WTC11 (cell line): ENCODE measurements around the gene MOGAT1. TPM values are rescaled to one million over a fixed set of nuclear protein-coding genes. Genes with fewer than 3 reads are reported as not detected.

Experiments used
- ATAC-seq: fragments of 200-7000 bp; cut with Tn5 transposase; 2 replicates; pipeline ENCODE4 v1.10.0; 2021; ENCODE audit warnings: mild to moderate bottlenecking, moderate library complexity
- CTCF ChIA-PET: fragments of 300-600 bp; sonication (Branson Sonifier 250); formaldehyde crosslinking; loops from one replicate; lab custom pipeline; 2021; ENCODE audit warnings: antibody characterized with exemption; lab: Charles Lee
- POLR2A ChIA-PET: fragments of 350-600 bp; sonication (Branson Sonifier 250); formaldehyde crosslinking; loops from one replicate; lab custom pipeline; 2021; ENCODE audit warnings: antibody characterized with exemption; lab: Charles Lee
- DNase-seq: peaks from one replicate; pipeline ENCODE4 v3.0.0; 2021; ENCODE audit warnings: low spot score
- H3K27ac Mint-ChIP-seq: 2 replicates; pipeline ENCODE4 v1.8.0; 2021; ENCODE audit warnings: mixed read lengths
- H3K27me3 Mint-ChIP-seq: 2 replicates; pipeline ENCODE4 v1.8.0; 2021; ENCODE audit warnings: low read depth, mild to moderate bottlenecking, moderate library complexity, mixed read lengths
- H3K36me3 Mint-ChIP-seq: 2 replicates; pipeline ENCODE4 v1.8.0; 2021; ENCODE audit warnings: mixed read lengths
- H3K4me1 Mint-ChIP-seq: 2 replicates; pipeline ENCODE4 v1.8.0; 2022; ENCODE audit warnings: mixed read lengths
- H3K4me3 Mint-ChIP-seq: 2 replicates; pipeline ENCODE4 v1.8.0; 2021; ENCODE audit warnings: mild to moderate bottlenecking, moderate library complexity, mixed read lengths
- H3K9me3 Mint-ChIP-seq: 2 replicates; pipeline ENCODE4 v1.8.0; 2021; ENCODE audit warnings: mixed read lengths
- ATF6 ChIP-seq: sonication (generic); formaldehyde crosslinking; IDR thresholded peaks from 2 replicates; pipeline ENCODE4 v1.8.1; 2023; ENCODE audit warnings: mild to moderate bottlenecking, missing genetic modification reagents
- CDX4 ChIP-seq: fragments of 250-450 bp; sonication (Bioruptor Pico); IDR thresholded peaks from 2 replicates; pipeline ENCODE4 v1.9.0; 2021; ENCODE audit warnings: moderate library complexity, mild to moderate bottlenecking, inconsistent platforms, borderline replicate concordance
- NFATC4 ChIP-seq: fragments of 250-450 bp; sonication (Bioruptor Pico); IDR thresholded peaks from 2 replicates; pipeline ENCODE4 v1.9.0; 2021; ENCODE audit warnings: mild to moderate bottlenecking
- NFYB ChIP-seq: sonication (generic); formaldehyde crosslinking; conservative IDR thresholded peaks from 2 replicates; pipeline ENCODE4 v1.8.0; 2022; ENCODE audit warnings: low read depth, missing genetic modification reagents
- OVOL2 ChIP-seq: fragments of 250-450 bp; sonication (Bioruptor Pico); IDR thresholded peaks from 2 replicates; pipeline ENCODE4 v1.9.0; 2021; ENCODE audit warnings: mild to moderate bottlenecking, borderline replicate concordance
- SMAD4 ChIP-seq: sonication (generic); formaldehyde crosslinking; IDR thresholded peaks from 2 replicates; pipeline ENCODE4 v1.8.0; 2022; ENCODE audit warnings: mild to moderate bottlenecking, missing genetic modification reagents
- SP1 ChIP-seq: sonication (generic); formaldehyde crosslinking; conservative IDR thresholded peaks from 2 replicates; pipeline ENCODE4 v1.8.1; 2022; ENCODE audit warnings: missing genetic modification reagents
- TP53 ChIP-seq: sonication (generic); formaldehyde crosslinking; IDR thresholded peaks from 2 replicates; pipeline ENCODE4 v1.8.1; 2023; ENCODE audit warnings: mild to moderate bottlenecking, missing genetic modification reagents
- USF2 ChIP-seq: sonication (generic); formaldehyde crosslinking; IDR thresholded peaks from 2 replicates; pipeline ENCODE4 v1.8.1; 2023; ENCODE audit warnings: mild to moderate bottlenecking, missing genetic modification reagents, moderate library complexity
- ZBTB21 ChIP-seq: sonication (generic); formaldehyde crosslinking; IDR thresholded peaks from 2 replicates; pipeline ENCODE4 v1.8.1; 2023; ENCODE audit warnings: mild to moderate bottlenecking, missing genetic modification reagents, borderline replicate concordance
- ZNF281 ChIP-seq: sonication (generic); formaldehyde crosslinking; IDR thresholded peaks from 2 replicates; pipeline ENCODE4 v1.8.0; 2023; ENCODE audit warnings: mild to moderate bottlenecking, missing genetic modification reagents
- ZNF512 ChIP-seq: sonication (generic); formaldehyde crosslinking; IDR thresholded peaks from 2 replicates; pipeline ENCODE4 v1.8.1; 2022; ENCODE audit warnings: missing genetic modification reagents, borderline replicate concordance
- ZNF671 ChIP-seq: fragments of 250-450 bp; sonication (Bioruptor Pico); IDR thresholded peaks from 2 replicates; pipeline ENCODE4 v1.8.0; 2021; ENCODE audit warnings: mild to moderate bottlenecking
- ZSCAN18 ChIP-seq: fragments of 250-450 bp; sonication (Bioruptor Pico); IDR thresholded peaks from 2 replicates; pipeline ENCODE4 v2.1.2; 2022; ENCODE audit warnings: mild to moderate bottlenecking, moderate library complexity
- total RNA-seq: library from RNA; stranded (reverse); gene quantifications from 3 replicates; pipeline ENCODE4 v1.2.3, GENCODE V29; 2021

Gene MOGAT1
- total RNA-seq, 1 experiment from 2014 or later: 0.72 TPM

GRCh38 chr2:222669353-222669752 lies 2.1 kb upstream of the MOGAT1 start:
- Mint-ChIP-seq H3K4me1 (peaks cover 13% of the 10 kb centered on the region), H3K36me3 (no peaks in the 10 kb centered on the region), H3K27me3 (peaks cover 59% of the 10 kb centered on the region), H3K27ac (no peak overlapping the region), H3K4me3 (no peak overlapping the region), H3K9me3 (0 out of 2 replicates have a peak, but pooled peaks cover 3% of the 10 kb centered on the region)
- DNase-seq: no peak
- CTCF ChIA-PET: no interaction called here
- ATAC-seq: no peak
- TF ChIP-seq ZNF512 (CRISPR knock-in tag) (no peak), OVOL2 (CRISPR knock-in tag) (no peak), TP53 (CRISPR knock-in tag) (no peak), NFYB (CRISPR knock-in tag) (no peak), ZBTB21 (CRISPR knock-in tag) (no peak), SMAD4 (CRISPR knock-in tag) (no peak)
- POLR2A ChIA-PET: interaction anchor here (0.5 kb wide), 1 partner anchor 747 kb away, joined by 3 read pairs; no protein-coding TSS in a partner anchor

- Mint-ChIP-seq H3K27ac (no peak overlapping the region), H3K36me3 (no peaks in the 10 kb centered on the region), H3K9me3 (no peaks in the 10 kb centered on the region), H3K27me3 (peaks cover 59% of the 10 kb centered on the region), H3K4me1 (peaks cover 13% of the 10 kb centered on the region), H3K4me3 (peak overlapping the region; percentile 74)
- ATAC-seq (no peak), DNase-seq (no peak)
- POLR2A ChIA-PET: interaction anchor here (1.0 kb wide), 1 partner anchor 16 kb away, joined by 3 read pairs; no protein-coding TSS in a partner anchor
- CTCF ChIA-PET: interaction anchor here (1.1 to 1.9 kb wide), 6 partner anchors 9 to 269 kb away, joined by 3 to 9 read pairs (median 6); partner anchors contain the start of gene FARSB
- TF ChIP-seq NFATC4 (CRISPR knock-in tag) (no peak), ZNF671 (CRISPR knock-in tag) (no peak), ZNF512 (CRISPR knock-in tag) (no peak), ATF6 (no peak), ZNF281 (CRISPR knock-in tag) (no peak), SP1 (no peak), USF2 (CRISPR knock-in tag) (no peak), NFYB (CRISPR knock-in tag) (no peak), CDX4 (CRISPR knock-in tag) (no peak), ZSCAN18 (CRISPR knock-in tag) (no peak)
- TF ChIP-seq, all 79 proteins: peak for 0
Measured at GRCh38 chr2:222670191-222671038, 1.0 kb upstream of the MOGAT1 start.
